HFF-Myc (cell line): ENCODE results near the gene EP400.
A peak's percentile ranks its signal among the peaks of the same experiment; 100 is the strongest.
"Not testable (repeated sequence)": the region's sequence is repeated elsewhere in the genome, so short reads cannot be mapped to it uniquely, and the experiment has no call there.

ENCODE experiments used
- DNase-seq: peaks from one replicate; pipeline ENCODE4 v3.0.0-alpha.2; 2011; ENCODE audit warnings: low read depth; ENCODE audit errors: extremely low read depth
- H3K4me3 ChIP-seq: replicated peaks from 2 replicates; pipeline ENCODE4 v1.5.1; 2011; ENCODE audit warnings: low read depth, mild to moderate bottlenecking, control low read depth, low read length
- TF ChIP-seq, protein P1 (sequence below): IDR thresholded peaks from 2 replicates; pipeline ENCODE4 v1.5.1; 2012; ENCODE audit warnings: mild to moderate bottlenecking, low read depth, low read length, control low read depth; ENCODE audit errors: missing control alignments

EP400 gene

GRCh38 chr12:132040906-132041606 is 91.3 kb downstream of the EP400 start:
- H3K4me3 ChIP-seq: no peak overlapping the region
- no peak for DNase-seq
- TF ChIP-seq, protein P1, sequence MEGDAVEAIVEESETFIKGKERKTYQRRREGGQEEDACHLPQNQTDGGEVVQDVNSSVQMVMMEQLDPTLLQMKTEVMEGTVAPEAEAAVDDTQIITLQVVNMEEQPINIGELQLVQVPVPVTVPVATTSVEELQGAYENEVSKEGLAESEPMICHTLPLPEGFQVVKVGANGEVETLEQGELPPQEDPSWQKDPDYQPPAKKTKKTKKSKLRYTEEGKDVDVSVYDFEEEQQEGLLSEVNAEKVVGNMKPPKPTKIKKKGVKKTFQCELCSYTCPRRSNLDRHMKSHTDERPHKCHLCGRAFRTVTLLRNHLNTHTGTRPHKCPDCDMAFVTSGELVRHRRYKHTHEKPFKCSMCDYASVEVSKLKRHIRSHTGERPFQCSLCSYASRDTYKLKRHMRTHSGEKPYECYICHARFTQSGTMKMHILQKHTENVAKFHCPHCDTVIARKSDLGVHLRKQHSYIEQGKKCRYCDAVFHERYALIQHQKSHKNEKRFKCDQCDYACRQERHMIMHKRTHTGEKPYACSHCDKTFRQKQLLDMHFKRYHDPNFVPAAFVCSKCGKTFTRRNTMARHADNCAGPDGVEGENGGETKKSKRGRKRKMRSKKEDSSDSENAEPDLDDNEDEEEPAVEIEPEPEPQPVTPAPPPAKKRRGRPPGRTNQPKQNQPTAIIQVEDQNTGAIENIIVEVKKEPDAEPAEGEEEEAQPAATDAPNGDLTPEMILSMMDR: no peak

- H3K4me3 ChIP-seq: no peak overlapping the region
- no peak for DNase-seq
- TF ChIP-seq, protein P1: no peak
These were observed 93.5 kb downstream of the EP400 start for GRCh38 chr12:132043216-132043615.

GRCh38 chr12:132043770-132044467 is 94.2 kb downstream of the EP400 start:
- DNase-seq: no peak
- no peak overlapping the region for H3K4me3 ChIP-seq
- TF ChIP-seq, protein P1: no peak

DNA sequence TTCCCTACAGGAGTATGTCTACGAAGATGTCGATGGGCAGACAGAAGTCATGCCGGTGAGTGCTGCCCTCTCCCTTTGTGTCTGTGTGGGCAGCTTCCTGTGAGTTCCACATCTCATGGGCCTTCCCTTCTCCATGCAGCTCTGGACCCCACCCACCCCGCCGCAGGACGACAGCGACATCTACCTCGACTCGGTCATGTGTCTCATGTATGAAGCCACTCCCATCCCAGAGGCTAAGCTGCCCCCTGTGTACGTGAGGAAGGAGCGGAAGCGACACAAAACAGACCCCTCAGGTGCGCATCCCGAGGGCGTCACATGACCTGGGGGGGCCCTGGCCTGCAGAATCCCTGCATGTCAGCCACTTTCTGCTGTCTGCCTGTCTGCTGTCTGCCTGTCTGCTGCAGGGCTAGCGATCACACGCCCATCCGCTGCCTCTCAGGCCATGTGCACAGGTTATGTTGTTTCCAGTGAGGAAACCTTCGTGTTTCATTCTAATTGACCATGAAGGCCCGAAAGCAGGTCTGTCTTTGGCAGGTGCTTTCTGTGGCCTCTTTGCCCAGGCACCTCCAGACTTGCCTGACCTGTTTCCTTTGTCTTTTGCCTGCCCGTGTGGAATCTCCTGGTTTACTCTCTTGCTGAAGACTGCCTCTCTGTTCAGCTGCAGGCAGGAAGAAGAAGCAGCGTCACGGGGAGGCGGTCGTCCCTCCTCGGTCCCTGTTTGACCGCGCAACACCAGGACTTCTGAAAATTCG is 95.1 kb downstream of the EP400 start:
- no peak overlapping the region for H3K4me3 ChIP-seq
- no peak for DNase-seq
- TF ChIP-seq, protein P1: no peak

DNA sequence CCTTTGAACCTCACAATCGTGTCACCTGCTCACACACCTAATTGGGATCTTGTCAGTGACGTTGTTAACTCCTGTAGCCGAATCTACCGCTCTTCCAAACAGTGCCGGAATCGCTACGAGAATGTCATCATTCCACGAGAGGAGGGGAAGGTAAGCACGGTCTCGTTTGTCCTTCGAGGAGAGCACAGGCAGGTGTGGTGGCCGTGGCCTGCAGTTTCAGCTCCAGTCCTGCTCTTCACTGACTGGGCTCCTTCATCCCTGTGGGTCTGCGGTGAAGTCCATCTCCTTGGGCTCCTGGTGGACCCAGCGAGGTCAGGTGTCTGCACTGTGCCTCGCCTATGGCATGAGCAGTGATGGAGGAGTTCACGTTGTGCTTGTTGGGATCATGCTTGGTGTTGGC is 96.0 kb downstream of the EP400 start:
- DNase-seq: no peak
- TF ChIP-seq, protein P1: no peak
- H3K4me3 ChIP-seq: no peak overlapping the region

DNA sequence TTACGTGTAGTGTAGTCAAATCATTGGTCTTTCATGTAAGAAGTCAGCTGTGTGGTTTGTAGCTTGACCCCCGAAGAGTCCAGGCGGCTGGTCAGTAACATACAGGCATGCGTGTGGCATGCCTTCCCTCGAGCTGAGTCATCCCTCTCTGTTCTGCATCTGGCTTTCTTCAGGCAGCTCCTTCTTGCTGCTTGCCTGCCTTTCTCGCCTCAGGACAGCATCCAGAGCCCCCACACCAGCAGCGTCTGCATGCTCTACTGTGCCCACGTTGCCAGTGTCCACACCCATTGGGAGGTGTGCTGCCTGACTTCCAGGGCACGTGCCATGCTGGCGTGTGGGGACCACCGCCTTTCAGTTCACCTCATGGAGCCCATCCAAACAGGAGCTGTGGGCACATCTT is 96.8 kb downstream of the EP400 start:
- TF ChIP-seq, protein P1: no peak

GRCh38 chr12:132047630-132048029 is 97.9 kb downstream of the EP400 start:
- not testable (repeated sequence) for DNase-seq, H3K4me3 ChIP-seq

More for the DNA sequence above, 96.8 kb downstream of the EP400 start:
- peak; percentile 71 for DNase-seq
- H3K4me3 ChIP-seq: no peak overlapping the region
